PC-9 (cell line): Measurements from ENCODE around the gene TAF3.

Experiments
- EZH2 ChIP-seq: fragments of 200-600 bp; sonication (generic); IDR thresholded peaks from 2 replicates; pipeline ENCODE4 v1.8.0; 2017; ENCODE audit warnings: antibody characterized with exemption, low read depth
- TF ChIP-seq, protein P1 (sequence below): fragments of 200-600 bp; sonication (generic); conservative IDR thresholded peaks from 2 replicates; pipeline ENCODE4 v1.6.1; 2017; ENCODE audit warnings: mixed run types, antibody characterized with exemption, mild to moderate bottlenecking, moderate library complexity

DNA sequence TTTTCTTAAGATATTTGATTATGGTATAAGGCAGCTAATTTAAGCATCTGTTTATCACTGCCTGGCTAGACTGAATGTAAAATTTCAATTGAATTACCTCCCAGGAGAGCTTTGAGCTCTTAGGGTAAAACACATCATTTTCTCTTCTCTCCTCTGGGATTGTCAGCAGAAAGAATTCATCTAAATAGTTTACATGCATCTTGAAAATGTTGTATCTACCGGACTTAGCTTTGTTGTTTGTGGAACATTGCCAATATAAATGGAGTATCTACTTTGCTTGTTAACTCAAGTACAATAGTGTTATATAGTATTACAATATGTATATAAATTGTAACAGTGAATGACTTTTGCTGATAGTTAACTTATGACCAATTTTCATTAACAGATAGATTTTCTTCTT, 73.3 kb downstream of the TAF3 start:
- TF ChIP-seq, protein P1, sequence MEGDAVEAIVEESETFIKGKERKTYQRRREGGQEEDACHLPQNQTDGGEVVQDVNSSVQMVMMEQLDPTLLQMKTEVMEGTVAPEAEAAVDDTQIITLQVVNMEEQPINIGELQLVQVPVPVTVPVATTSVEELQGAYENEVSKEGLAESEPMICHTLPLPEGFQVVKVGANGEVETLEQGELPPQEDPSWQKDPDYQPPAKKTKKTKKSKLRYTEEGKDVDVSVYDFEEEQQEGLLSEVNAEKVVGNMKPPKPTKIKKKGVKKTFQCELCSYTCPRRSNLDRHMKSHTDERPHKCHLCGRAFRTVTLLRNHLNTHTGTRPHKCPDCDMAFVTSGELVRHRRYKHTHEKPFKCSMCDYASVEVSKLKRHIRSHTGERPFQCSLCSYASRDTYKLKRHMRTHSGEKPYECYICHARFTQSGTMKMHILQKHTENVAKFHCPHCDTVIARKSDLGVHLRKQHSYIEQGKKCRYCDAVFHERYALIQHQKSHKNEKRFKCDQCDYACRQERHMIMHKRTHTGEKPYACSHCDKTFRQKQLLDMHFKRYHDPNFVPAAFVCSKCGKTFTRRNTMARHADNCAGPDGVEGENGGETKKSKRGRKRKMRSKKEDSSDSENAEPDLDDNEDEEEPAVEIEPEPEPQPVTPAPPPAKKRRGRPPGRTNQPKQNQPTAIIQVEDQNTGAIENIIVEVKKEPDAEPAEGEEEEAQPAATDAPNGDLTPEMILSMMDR, result no peak
- no peak for TF ChIP-seq EZH2
